ENCODE data around the gene GTPBP2.

GTPBP2 gene

GRCh38 chr6:43627008-43627825, 1.8 kb downstream of the GTPBP2 start:
- Histone ChIP-seq H3K36me3 (ENCODE audit: low read length) (no peaks in the 10 kb centered on the region), H3K27ac (ENCODE audit: low read depth, low read length) (no peak overlapping the region), H3K4me3 (ENCODE audit: insufficient read depth, low read length, poor library complexity, severe bottlenecking) (no peak overlapping the region), H3K9me3 (ENCODE audit: insufficient read depth, low read length) (no peaks in the 10 kb centered on the region), H3K79me2 (ENCODE audit: insufficient read depth, low read length) (peaks cover 20% of the 10 kb centered on the region), H3K4me2 (ENCODE audit: low read depth, low read length, poor library complexity, severe bottlenecking) (peak overlapping the region; percentile 69), H4K20me1 (ENCODE audit: low read depth, low read length) (no peaks in the 10 kb centered on the region), H3F3A (ENCODE audit: insufficient read depth) (peaks cover 13% of the 10 kb centered on the region), H3K27me3 (ENCODE audit: low read length) (no peaks in the 10 kb centered on the region), H3K9me2 (replicated peaks; ENCODE audit: insufficient read depth, low read length) (no peaks in the 10 kb centered on the region), H3K9ac (ENCODE audit: low read length) (peak overlapping the region; percentile 16), H2AFZ (ENCODE audit: low read depth, low read length, severe bottlenecking) (no peak overlapping the region)
- TF ChIP-seq, protein P1, sequence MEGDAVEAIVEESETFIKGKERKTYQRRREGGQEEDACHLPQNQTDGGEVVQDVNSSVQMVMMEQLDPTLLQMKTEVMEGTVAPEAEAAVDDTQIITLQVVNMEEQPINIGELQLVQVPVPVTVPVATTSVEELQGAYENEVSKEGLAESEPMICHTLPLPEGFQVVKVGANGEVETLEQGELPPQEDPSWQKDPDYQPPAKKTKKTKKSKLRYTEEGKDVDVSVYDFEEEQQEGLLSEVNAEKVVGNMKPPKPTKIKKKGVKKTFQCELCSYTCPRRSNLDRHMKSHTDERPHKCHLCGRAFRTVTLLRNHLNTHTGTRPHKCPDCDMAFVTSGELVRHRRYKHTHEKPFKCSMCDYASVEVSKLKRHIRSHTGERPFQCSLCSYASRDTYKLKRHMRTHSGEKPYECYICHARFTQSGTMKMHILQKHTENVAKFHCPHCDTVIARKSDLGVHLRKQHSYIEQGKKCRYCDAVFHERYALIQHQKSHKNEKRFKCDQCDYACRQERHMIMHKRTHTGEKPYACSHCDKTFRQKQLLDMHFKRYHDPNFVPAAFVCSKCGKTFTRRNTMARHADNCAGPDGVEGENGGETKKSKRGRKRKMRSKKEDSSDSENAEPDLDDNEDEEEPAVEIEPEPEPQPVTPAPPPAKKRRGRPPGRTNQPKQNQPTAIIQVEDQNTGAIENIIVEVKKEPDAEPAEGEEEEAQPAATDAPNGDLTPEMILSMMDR (IDR thresholded peaks at IDR 0.05; ENCODE audit: insufficient read depth, low read length, poor library complexity, severe bottlenecking) = no peak
- no peak for TF ChIP-seq EZH2phosphoT487 (conservative IDR thresholded peaks at IDR 0.05; ENCODE audit: low read length)

GRCh38 chr6:43625393-43625992, 3.6 kb downstream of the GTPBP2 start:
- H3F3A ChIP-seq (ENCODE audit: insufficient read depth) = peaks cover 10% of the 10 kb centered on the region
- H3K9me2 ChIP-seq (replicated peaks; ENCODE audit: insufficient read depth, low read length) = no peaks in the 10 kb centered on the region
- no peaks in the 10 kb centered on the region for H3K36me3 ChIP-seq (ENCODE audit: low read length)
- peaks cover 20% of the 10 kb centered on the region for H3K79me2 ChIP-seq (ENCODE audit: insufficient read depth, low read length)
- no peak overlapping the region for H3K4me3 ChIP-seq (ENCODE audit: insufficient read depth, low read length, poor library complexity, severe bottlenecking)
- H3K9ac ChIP-seq (ENCODE audit: low read length) = no peak overlapping the region
- H2AFZ ChIP-seq (ENCODE audit: low read depth, low read length, severe bottlenecking) = no peak overlapping the region
- H3K27me3 ChIP-seq (ENCODE audit: low read length) = no peaks in the 10 kb centered on the region
- no peaks in the 10 kb centered on the region for H4K20me1 ChIP-seq (ENCODE audit: low read depth, low read length)
- no peak overlapping the region for H3K4me2 ChIP-seq (ENCODE audit: low read depth, low read length, poor library complexity, severe bottlenecking)
- no peak overlapping the region for H3K27ac ChIP-seq (ENCODE audit: low read depth, low read length)
- TF ChIP-seq, protein P1 (IDR thresholded peaks at IDR 0.05; ENCODE audit: insufficient read depth, low read length, poor library complexity, severe bottlenecking) = no peak
- no peak for TF ChIP-seq EZH2phosphoT487 (conservative IDR thresholded peaks at IDR 0.05; ENCODE audit: low read length)
- no peaks in the 10 kb centered on the region for H3K9me3 ChIP-seq (ENCODE audit: insufficient read depth, low read length)

- Histone ChIP-seq H3K36me3 (ENCODE audit: low read length) (0 out of 2 replicates have a peak, but pooled peaks cover 4% of the 10 kb centered on the region), H3K9ac (ENCODE audit: low read length) (no peak overlapping the region), H3K27ac (ENCODE audit: low read depth, low read length) (no peak overlapping the region), H3K27me3 (ENCODE audit: low read length) (no peaks in the 10 kb centered on the region), H2AFZ (ENCODE audit: low read depth, low read length, severe bottlenecking) (no peak overlapping the region), H3K4me2 (ENCODE audit: low read depth, low read length, poor library complexity, severe bottlenecking) (no peak overlapping the region), H3K79me2 (ENCODE audit: insufficient read depth, low read length) (peaks cover 20% of the 10 kb centered on the region), H4K20me1 (ENCODE audit: low read depth, low read length) (no peaks in the 10 kb centered on the region), H3K9me3 (ENCODE audit: insufficient read depth, low read length) (no peaks in the 10 kb centered on the region), H3K9me2 (replicated peaks; ENCODE audit: insufficient read depth, low read length) (no peaks in the 10 kb centered on the region), H3K4me3 (ENCODE audit: insufficient read depth, low read length, poor library complexity, severe bottlenecking) (no peak overlapping the region), H3F3A (ENCODE audit: insufficient read depth) (peaks cover 12% of the 10 kb centered on the region)
- TF ChIP-seq, protein P1 (IDR thresholded peaks at IDR 0.05; ENCODE audit: insufficient read depth, low read length, poor library complexity, severe bottlenecking) = no peak
- no peak for TF ChIP-seq EZH2phosphoT487 (conservative IDR thresholded peaks at IDR 0.05; ENCODE audit: low read length)
Observed at GRCh38 chr6:43624786-43625288, 4.2 kb downstream of the GTPBP2 start.

Measured in SU-DHL-6 (cell line).